SU-DHL-6 (cell line): ENCODE data around the gene MAN1B1.
"Not testable (repeated sequence)": the region's sequence is repeated elsewhere in the genome, so short reads cannot be mapped to it uniquely, and the experiment has no call there.

Experiments used
- H2AFZ ChIP-seq: fragments of 200-600 bp; sonication (generic); 2 replicates; pipeline ENCODE4 v1.6.1; 2014; ENCODE audit warnings: low read depth, mild to moderate bottlenecking, moderate library complexity, mixed read lengths, antibody characterized with exemption, low read length; ENCODE audit not compliant: severe bottlenecking
- H3F3A ChIP-seq: fragments of 200-600 bp; shearing (Covaris generic); 2 replicates; pipeline ENCODE4 v1.6.0; 2016; ENCODE audit warnings: antibody characterized with exemption, mild to moderate bottlenecking; ENCODE audit not compliant: insufficient read depth
- H3K27ac ChIP-seq: fragments of 200-600 bp; sonication (generic); 2 replicates; pipeline ENCODE4 v1.5.1; 2016; ENCODE audit warnings: low read depth, mild to moderate bottlenecking, low read length, moderate library complexity, mixed read lengths
- H3K27me3 ChIP-seq: fragments of 200-600 bp; sonication (generic), shearing (Covaris generic); 2 replicates; pipeline ENCODE4 v1.6.0; 2014; ENCODE audit warnings: mild to moderate bottlenecking, low read length
- H3K36me3 ChIP-seq: fragments of 200-600 bp; sonication (generic); 2 replicates; pipeline ENCODE4 v1.6.1; 2014; ENCODE audit warnings: mild to moderate bottlenecking, low read length, mixed read lengths
- H3K4me2 ChIP-seq: fragments of 300-600, 200-600 bp; shearing (Covaris generic), sonication (generic); 2 replicates; pipeline ENCODE4 v1.6.0; 2014; ENCODE audit warnings: low read length, low read depth, mild to moderate bottlenecking; ENCODE audit not compliant: poor library complexity, severe bottlenecking
- H3K4me3 ChIP-seq: fragments of 200-600 bp; sonication (generic); 2 replicates; pipeline ENCODE4 v1.5.1; 2014; ENCODE audit warnings: antibody characterized with exemption, low read length, mild to moderate bottlenecking, mixed read lengths; ENCODE audit not compliant: insufficient read depth, poor library complexity, severe bottlenecking
- H3K79me2 ChIP-seq: fragments of 200-600 bp; sonication (generic); 2 replicates; pipeline ENCODE4 v1.6.1; 2014; ENCODE audit warnings: mild to moderate bottlenecking, low read length, moderate library complexity; ENCODE audit not compliant: insufficient read depth
- H3K9ac ChIP-seq: fragments of 200-600 bp; sonication (generic); 2 replicates; pipeline ENCODE4 v1.7.0; 2014; ENCODE audit warnings: mild to moderate bottlenecking, low read length
- H3K9me2 ChIP-seq: fragments of 200-600 bp; sonication (generic); replicated peaks from 2 replicates; pipeline ENCODE4 v1.6.1; 2014; ENCODE audit warnings: low read length; ENCODE audit not compliant: insufficient read depth
- H3K9me3 ChIP-seq: fragments of 200-600 bp; sonication (generic); 2 replicates; pipeline ENCODE4 v1.6.1; 2014; ENCODE audit warnings: low read length, mixed read lengths; ENCODE audit not compliant: insufficient read depth
- H4K20me1 ChIP-seq: fragments of 200-600 bp; sonication (generic); 2 replicates; pipeline ENCODE4 v1.6.1; 2014; ENCODE audit warnings: low read depth, mild to moderate bottlenecking, antibody characterized with exemption, low read length, moderate library complexity, mixed read lengths
- CTCF ChIP-seq: fragments of 200-600 bp; sonication (generic); IDR thresholded peaks from one replicate; pipeline ENCODE4 v1.5.1; 2017; ENCODE audit warnings: antibody characterized with exemption, mild to moderate bottlenecking, low read length, moderate library complexity; ENCODE audit not compliant: insufficient read depth, poor library complexity, severe bottlenecking
- EZH2phosphoT487 ChIP-seq: fragments of 200-600 bp; sonication (generic), shearing (Covaris generic); conservative IDR thresholded peaks from 2 replicates; pipeline ENCODE4 v1.6.1; 2018; ENCODE audit warnings: mild to moderate bottlenecking, antibody characterized with exemption, low read length, moderate library complexity, mixed read lengths

The MAN1B1 gene

GRCh38 chr9:137116027-137116507 is 29.3 kb downstream of the MAN1B1 start:
- Histone ChIP-seq H3K36me3 (no peaks in the 10 kb centered on the region), H3F3A (peaks cover 8% of the 10 kb centered on the region), H3K4me2 (no peak overlapping the region), H4K20me1 (no peaks in the 10 kb centered on the region), H3K4me3 (no peak overlapping the region), H3K27me3 (no peaks in the 10 kb centered on the region), H3K9ac (no peak overlapping the region), H3K9me3 (no peaks in the 10 kb centered on the region), H3K9me2 (no peaks in the 10 kb centered on the region), H3K27ac (no peak overlapping the region), H3K79me2 (no peaks in the 10 kb centered on the region), H2AFZ (no peak overlapping the region)
- TF ChIP-seq CTCF, result no peak
- TF ChIP-seq EZH2phosphoT487, result no peak

DNA sequence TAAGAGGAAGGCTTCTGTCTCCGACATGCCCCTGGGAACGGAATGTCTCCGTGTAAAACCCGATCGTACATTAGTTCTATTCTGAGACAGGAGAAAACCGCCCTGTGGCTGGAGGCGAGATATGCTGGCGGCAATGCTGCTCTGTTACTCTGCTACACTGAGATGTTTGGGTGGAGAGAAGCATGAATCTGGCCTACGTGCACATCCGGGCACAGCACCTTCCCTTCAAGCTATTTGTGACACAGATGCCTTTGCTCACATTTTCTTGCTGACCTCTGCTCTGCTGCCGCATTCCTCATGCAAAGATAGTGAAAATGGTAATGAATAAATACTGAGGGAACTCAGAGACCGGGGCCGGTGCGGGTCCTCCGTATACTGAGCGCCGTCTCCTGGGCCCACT is 29.9 kb downstream of the MAN1B1 start:
- Histone ChIP-seq H3K27me3 (no peaks in the 10 kb centered on the region), H3F3A (peaks cover 9% of the 10 kb centered on the region), H3K9ac (no peak overlapping the region), H3K4me3 (no peak overlapping the region), H4K20me1 (no peaks in the 10 kb centered on the region), H3K9me3 (no peaks in the 10 kb centered on the region), H3K36me3 (no peaks in the 10 kb centered on the region), H3K79me2 (no peaks in the 10 kb centered on the region), H3K9me2 (no peaks in the 10 kb centered on the region), H2AFZ (no peak overlapping the region), H3K27ac (no peak overlapping the region), H3K4me2 (no peak overlapping the region)
- TF ChIP-seq CTCF (no peak), EZH2phosphoT487 (no peak)

DNA sequence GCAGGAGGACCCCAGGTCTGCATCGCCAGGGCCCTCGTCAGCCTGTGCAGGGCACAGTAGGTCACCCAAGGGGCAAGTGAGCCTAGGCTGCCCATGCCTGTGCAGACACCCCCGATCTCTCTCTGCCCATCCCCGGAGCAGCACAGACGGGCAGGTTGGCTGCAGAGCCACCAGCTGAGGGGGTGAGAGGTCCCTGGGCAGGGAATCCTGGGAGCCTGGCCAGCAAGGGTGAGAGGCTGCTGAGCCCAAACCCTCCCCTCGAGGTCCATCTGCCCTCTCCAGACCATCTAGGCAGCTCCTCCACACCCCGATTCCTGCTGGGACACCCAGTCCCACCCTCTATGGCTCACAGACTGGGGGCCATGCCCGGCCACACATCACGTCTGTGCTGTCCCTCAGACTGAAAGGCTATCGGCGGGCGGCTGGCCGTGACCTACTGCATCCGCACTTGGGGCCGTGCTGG is 30.5 kb downstream of the MAN1B1 start:
- H3K4me2 ChIP-seq, result no peak overlapping the region
- no peak overlapping the region for H2AFZ ChIP-seq
- no peaks in the 10 kb centered on the region for H3K79me2 ChIP-seq
- no peak for TF ChIP-seq EZH2phosphoT487
- no peak for TF ChIP-seq CTCF
- H3K9me2 ChIP-seq, result no peaks in the 10 kb centered on the region
- H3K27ac ChIP-seq, result no peak overlapping the region
- H3K9me3 ChIP-seq, result no peaks in the 10 kb centered on the region
- no peaks in the 10 kb centered on the region for H3K27me3 ChIP-seq
- no peak overlapping the region for H3K9ac ChIP-seq
- H3K4me3 ChIP-seq, result no peak overlapping the region
- H3K36me3 ChIP-seq, result no peaks in the 10 kb centered on the region
- H3F3A ChIP-seq, result peaks cover 14% of the 10 kb centered on the region
- H4K20me1 ChIP-seq, result no peaks in the 10 kb centered on the region

- not testable (repeated sequence) for H2AFZ ChIP-seq, H3K4me2 ChIP-seq, H3K79me2 ChIP-seq, H3K9ac ChIP-seq, H3K27ac ChIP-seq, H3K9me2 ChIP-seq, H4K20me1 ChIP-seq, H3K27me3 ChIP-seq, H3K36me3 ChIP-seq, H3K9me3 ChIP-seq, H3K4me3 ChIP-seq
- peaks cover 22% of the 10 kb centered on the region for H3F3A ChIP-seq
Observed at GRCh38 chr9:137118092-137118603, 31.4 kb downstream of the MAN1B1 start.

DNA sequence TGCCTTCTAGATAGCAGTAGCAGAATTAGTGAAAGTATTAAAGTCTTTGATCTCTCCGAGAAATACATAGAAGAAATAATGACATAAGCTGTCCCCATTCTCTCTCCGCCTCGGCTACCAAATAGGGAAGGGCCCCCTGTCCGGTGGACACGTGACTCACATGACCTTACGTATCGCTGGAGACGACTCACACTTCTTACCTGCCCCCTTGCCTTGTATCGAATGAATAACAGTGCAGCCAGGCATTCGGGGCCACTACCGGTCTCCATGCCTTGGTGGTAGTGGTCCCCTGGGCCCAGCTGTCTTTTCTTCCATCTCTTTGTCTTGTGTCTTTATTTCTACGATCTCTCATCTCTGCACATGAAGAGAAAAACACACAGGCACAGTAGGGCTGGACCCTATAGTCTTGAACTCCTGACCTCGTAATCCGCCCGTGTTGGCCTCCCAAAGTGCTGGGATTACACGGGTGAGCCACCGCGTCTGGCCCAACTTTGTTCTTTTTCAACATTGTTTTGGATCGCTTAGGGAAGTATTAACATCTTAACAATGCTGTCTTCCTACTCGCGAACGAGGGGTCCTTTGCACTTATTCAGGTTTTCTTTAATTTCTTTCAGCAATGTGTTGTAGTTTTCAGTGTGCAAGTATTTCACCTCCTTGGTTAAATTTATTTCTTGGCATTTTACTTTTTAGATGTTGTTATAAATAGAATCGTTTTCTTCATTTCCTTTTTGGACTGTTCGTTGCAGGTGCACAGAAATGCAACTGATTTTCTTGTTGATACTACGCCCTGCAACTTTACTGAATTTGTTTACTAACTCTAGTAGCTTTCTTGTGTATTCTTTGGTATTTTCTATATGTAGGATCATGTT is 35.4 kb downstream of the MAN1B1 start:
- H3K27me3 ChIP-seq, H3K9me2 ChIP-seq, H3K36me3 ChIP-seq, H4K20me1 ChIP-seq, H2AFZ ChIP-seq, H3K9me3 ChIP-seq, H3K79me2 ChIP-seq: not testable (repeated sequence)
- H3K4me3 ChIP-seq, result peak overlapping the region; percentile 19
- H3K27ac ChIP-seq, result peak overlapping the region; percentile 90
- peak overlapping the region; percentile 20 for H3K9ac ChIP-seq
- peak overlapping the region; percentile 53 for H3K4me2 ChIP-seq
- peaks cover 36% of the 10 kb centered on the region for H3F3A ChIP-seq
